Activated CD8-positive, alpha-beta memory T cell treated with anti-CD3 and anti-CD28 coated beads, Interleukin-2, amount 50 U/mL, for 1 hour (primary cell): ENCODE data around the gene RNF13.

Source experiments
- DNase-seq: peaks from one replicate; pipeline ENCODE4 v3.0.0-alpha.2; 2020; ENCODE audit errors: extremely low read depth

The RNF13 gene, protein sequence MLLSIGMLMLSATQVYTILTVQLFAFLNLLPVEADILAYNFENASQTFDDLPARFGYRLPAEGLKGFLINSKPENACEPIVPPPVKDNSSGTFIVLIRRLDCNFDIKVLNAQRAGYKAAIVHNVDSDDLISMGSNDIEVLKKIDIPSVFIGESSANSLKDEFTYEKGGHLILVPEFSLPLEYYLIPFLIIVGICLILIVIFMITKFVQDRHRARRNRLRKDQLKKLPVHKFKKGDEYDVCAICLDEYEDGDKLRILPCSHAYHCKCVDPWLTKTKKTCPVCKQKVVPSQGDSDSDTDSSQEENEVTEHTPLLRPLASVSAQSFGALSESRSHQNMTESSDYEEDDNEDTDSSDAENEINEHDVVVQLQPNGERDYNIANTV

DNA sequence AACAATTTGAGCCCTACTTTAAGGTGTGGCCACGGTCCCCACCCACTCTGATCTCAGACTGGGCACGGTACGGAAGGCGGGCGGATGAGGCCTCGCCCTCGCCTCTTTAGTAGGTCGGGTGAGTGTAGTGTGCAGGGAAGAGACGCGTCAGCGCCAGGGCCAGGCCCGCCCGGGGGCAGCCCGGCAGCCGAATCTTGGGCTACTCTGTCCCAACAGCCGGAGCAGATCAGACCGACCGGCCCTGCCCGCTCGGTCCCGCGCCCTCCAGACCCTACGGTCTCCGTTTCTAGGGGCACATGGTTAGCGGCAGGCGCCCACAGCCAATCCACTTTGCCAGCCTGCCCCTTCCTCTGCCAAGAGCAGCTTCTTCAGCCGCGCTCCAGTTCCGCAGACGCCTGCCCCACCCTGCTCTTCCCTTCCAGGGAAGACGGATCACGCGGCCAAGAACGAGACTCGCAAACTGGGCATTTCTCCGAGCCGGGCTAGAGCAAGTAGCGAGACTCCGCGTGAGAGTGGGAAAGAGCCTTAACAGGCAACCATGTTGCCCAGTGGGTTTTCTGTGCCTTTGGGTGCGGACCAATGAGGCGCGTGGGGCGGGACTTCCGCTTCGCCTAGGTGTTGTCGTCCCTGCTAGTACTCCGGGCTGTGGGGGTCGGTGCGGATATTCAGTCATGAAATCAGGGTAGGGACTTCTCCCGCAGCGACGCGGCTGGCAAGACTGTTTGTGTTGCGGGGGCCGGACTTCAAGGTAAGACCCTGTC lies at the start of gene RNF13:
Gene RNF13 (plus strand): TSS at position 610 of the 761 bp plus-strand sequence. CDS start 32,812 bp downstream, outside the sequence.
- peak; percentile 75 for DNase-seq

DNA sequence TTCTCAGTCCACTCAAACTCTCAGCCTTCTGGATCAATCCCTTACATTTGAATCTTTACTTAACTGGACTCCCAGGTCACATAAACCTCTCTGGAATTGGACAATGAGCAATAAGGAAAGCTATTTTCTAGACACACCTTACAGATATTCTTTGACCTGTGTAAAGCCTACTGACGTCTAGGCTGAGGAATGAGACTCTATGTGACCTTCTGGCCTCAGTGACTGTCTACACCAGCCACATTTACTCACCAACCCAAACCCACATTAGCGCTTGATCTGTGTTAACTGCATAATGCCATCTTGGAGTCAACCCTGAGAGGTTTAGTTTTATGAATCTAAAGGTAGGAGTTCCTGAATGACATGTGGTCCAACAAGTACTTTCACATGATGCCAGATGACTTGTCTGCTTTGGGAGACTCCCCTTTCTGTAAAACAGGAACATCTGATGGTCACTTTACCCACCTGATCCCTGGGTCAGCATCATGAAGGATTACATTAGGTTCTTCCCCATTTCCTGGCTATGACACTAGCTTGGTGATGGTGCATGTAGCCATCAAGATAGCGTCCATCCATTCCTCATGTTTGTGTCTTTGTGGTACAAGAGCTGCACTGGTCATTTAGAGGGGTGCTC lies 49.3 kb upstream of the RNF13 start:
- DNase-seq, result no peak

DNA sequence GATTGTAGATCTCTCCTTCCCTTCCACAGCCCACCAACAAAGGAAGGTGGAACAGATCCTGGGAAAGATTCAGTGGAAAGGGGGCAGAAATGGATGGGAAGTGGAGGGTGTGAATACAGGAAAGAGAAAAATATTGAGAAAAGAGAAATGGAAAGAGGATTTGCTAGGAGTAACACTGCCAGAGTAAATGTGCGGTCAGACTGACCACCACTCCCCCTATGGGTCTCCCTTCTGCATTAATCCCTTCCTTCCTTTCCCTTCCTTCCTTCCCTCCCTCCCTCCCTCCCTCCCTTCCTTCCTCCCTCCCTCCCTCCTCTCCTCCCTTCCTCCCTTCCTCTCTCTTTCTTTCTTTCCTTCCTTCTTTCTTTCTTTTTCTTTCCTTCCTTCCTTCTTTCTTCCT lies 48.7 kb upstream of the RNF13 start:
- DNase-seq, result no peak

DNA sequence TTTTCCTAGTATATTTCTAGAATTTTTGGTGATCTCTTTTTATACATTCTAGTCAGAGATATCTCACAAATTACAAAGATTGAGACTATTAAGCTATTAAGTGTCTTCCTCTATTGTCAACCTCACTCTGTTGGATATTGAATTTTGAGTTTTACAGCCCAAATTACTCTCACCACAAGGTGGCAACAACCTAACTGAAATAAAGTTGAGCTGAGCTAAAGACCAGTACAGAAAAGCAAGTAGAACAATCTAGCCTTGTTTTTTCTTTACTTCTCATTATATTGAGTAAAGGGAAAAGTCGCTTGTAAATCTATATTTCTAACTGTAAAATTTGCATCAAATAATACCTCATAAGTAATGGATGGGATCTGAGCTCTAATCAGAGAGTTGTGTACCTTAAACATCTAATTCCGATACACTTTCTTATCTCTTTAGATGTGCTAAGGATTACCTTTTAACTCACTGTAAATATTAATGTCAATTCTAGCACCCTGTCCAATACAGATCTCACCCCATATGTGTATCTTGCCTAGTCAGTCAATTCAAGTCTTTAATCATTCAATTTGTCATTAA lies 47.2 kb upstream of the RNF13 start:
- no peak for DNase-seq

DNA sequence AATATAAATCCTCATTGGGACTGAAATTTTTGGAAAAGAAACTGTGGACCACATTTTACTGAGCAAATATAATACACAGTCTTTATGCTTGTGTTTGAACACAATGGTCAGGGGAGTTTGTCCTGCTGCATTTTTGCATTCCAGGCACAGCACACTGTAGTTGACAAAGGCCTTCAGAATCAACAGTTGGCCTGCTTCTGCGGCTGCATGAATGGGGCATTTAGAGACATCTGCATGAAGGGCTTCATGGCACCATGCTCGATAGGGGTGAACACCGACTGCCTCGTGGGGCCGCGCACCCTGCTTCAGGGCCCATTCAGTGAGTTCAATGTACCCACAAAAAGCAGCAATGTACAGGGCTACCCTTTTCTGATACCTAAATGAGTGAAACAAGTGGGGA lies 45.3 kb upstream of the RNF13 start:
- DNase-seq, result no peak

DNA sequence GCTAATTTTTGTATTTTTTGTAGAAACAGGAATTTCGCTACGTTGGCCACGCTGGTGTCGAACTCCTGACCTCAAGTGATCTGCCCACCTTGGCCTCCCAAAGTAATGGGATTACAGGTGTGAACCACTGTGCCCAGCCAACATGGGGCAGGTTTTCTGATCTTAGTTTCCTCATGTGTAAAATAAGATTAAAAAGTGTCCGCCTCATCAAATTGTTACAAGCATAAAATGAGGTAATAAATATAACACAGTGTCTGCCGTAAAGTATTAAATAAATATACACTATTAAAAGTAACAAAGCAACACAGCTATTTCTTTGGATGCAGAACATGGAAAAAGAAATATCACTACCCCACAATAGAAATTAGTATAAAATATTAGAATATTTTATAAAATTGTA lies 44.3 kb upstream of the RNF13 start:
- no peak for DNase-seq

DNA sequence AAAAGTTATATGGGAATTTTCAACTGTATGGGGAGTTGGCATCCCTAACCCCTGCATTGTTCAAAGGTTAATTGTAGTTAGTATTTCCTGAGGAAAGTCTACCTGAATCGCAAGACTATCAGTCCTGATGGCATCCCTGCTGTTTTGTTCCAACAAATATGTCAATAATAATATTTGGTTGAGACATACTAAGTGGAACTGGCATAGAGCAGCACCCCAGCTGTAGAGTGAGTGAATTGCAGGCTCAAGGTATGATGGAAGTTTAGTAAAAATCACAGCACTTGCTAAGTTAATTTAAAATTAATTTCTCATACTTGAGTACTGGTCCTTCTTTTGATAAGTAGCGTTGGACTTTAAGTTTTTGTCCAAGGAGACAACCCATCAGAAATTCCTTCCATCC lies 42.8 kb upstream of the RNF13 start:
- no peak for DNase-seq

DNA sequence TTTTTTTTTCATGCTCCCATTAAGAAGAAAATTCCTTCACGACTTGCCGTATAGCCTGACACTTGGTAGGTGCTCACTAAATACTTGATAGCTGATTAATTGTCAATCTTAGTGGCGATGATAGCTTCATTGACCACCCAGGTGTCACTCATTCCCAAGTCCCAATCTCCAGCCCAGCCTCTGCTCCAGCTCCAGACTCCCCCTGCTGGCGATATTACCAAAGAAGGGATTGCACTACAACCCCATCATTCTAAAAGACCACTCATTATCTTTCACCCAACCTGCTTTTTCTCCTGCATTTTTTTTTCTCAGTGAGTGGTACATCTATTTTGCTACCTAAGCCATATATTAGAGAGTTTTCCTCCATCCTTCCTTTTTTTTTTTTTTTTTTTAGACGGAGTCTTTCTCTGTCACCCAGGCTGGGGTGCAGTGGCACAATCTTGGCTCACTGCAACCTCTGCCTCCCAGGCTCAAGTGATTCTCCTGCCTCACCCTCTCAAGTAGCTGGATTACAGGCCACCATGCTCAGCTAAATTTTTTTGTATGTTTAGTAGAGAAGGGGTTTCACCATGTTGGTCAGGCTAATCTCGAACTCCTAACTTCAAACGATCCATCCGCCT lies 41.3 kb upstream of the RNF13 start:
- no peak for DNase-seq

DNA sequence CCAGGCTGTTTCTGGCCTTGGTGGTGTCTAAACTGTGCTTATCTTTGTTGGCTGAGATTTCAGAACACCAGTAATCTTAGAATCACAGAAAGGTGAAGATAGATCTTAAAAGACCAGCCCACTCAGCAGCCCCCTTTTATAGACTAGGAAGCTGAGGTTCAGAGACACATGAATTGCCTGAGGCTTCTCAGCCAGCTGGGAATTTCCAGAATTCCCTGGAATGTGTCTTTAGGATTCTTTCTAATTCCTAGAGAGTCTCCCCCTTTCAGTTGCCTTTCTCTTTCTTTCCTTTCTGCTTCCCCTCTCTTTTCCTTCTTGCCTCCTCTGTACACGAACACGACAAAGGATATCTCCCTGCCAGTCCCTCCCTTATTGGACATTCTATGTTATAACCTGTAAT lies 40.2 kb upstream of the RNF13 start:
- DNase-seq, result no peak

DNA sequence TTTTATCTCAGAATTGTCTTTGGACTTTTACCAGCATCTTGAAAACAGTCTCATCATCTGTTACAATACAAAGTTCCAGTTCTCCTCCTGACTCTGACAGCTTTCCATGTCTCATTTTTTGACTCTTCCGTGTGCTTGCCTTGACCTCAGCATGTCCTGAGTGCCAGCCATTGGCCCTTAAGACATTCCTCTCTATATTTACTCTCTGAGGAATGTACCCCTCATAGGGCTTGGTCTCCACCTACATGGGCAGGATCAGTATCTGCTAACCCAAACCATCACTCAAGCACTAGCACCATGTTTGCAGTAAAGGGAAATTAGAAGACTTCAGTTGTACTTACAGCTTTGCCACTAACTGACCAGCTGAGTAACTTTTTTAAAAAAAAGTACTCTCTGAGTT lies 36.8 kb upstream of the RNF13 start:
- DNase-seq, result no peak

DNA sequence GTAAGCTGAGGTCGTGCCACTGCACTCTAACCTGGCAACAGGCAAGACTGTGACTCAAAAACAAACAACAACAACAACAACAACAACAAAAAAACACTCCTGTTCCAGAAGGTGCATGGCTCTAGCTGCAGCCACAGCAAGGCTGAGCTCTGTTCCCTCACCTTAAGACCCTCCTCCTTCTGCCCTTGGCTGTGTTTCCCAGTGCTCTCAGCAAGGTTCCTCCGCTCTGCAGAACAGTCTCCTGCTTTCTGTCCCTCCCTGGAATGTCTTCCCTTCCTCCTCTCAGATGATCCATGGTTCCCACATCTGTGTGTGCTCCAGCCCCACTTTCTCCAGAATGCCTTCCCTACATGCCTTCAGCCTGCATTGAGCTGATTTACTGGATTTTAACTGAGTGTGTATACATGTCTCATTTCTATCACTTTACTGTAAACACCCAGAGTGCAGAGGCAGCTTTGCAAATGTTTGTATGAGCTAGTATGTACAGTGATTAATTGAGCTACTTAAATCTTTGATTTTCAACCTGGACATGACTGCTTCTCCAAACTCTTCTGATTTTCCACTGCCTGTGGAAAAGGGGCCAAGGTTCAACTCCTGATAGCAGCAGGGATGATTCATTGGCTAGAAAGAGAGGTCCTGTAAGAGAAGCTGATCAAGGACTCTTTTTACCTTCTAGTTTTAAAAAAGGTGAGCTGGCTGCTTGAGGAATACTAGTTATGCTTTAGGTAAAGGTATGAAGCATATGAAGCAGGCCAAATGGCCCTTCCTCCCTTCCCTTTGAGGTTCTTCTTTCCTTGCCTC lies 35.4 kb upstream of the RNF13 start:
- DNase-seq, result no peak

DNA sequence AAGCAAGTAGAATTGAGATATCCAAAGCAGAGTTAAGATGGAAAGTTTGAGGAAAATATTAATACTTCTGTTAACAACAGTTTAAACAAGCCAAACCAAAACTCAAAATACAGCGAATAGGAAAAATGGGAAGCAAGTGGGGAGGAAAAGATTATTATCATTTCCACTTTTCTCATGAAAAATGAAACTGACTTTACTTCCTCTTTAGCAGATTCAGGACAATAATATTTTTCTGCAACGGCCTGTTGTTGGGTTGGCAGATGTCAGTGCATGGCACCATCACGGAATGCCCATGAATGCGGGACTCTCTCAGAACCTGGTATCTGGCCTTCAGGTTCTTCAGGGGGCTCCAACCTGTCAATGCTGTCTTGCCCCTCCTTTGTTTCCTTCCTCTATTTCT lies 31.8 kb upstream of the RNF13 start:
- DNase-seq, result no peak

DNA sequence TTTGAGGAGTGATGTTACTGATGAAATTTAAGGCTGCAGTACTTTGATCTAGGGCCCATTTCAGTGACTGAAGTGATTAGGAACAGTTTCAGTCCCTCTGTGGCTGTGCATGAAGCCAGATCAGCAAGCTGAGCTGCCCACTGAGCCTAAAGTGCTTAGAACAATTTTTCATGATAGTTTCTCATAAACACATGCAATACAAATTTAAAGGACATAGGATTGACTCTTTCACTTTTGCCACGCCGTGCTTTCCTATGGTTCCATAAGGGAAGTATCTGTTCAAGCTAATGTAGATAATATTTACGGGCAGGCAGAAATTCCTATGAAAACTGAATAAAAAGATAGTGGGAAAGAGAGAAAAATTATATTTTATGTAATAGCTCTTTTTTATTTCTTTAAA lies 31.3 kb upstream of the RNF13 start:
- DNase-seq, result no peak

DNA sequence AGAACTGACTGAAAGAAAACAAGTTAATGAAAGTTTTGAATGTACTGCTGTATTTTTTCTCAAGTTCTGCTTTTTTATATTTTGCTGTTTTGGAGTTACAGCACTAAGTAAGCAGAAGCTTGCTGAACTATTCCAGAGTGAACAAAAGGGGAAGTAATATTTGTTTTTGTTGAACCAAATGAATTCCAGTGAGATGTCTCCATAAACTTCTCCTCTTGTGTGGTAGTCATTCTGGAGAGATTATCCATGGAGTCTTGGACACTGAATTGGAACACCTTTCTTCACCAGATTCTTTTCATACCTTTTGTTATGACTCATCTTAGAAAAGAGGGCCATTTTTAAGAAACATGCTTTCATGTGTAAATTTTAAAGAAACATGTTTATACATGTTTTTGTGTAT lies 29.4 kb upstream of the RNF13 start:
- no peak for DNase-seq

DNA sequence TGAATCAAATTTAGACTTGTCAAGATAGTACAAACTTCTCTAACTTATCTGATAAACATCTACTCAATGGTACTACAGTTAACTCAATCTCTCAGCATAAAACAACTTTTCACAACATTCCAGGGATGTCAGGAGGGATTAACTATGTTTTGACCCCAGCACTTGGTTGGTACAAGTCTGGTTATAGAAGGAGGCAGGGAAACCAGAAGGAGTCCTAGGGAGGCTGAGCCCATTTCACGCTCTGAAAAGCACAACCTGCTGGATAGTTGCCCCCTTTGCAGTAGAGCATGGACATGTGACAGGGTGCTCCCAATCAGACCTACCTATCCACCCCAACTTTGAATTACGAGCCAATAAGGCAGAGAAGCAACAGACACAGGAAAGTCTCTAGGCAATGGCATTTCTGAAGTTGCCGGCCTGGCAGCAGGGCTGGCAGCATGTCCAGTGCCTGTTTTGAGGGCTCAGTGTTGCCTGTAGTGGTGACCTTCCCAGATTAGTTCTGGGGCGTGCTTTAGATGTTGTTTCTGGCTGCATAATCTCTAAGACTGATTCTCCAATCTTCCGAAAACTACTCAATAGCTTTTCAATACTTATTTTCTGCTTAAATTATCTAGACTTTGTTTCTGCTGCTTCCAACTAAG lies 28.8 kb upstream of the RNF13 start:
- no peak for DNase-seq

DNA sequence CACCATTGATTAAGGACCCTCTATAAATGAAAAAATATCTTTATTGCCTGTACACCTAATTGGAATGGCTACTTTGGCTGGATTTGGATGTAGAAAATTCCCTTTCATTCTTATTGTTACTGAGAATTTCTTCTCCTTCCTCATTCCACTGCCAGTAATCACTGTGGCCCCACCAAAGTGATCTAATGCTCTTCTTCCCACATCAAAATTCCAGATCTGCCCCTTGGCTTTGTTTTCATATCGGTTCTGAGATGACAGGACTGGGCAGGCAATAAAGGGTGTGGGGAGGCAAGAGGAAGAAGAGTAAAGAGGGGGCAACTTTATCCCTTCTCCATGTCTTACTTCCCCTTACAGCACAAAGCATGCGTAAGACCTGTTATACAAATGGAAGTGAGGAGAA lies 22.7 kb upstream of the RNF13 start:
- no peak for DNase-seq

DNA sequence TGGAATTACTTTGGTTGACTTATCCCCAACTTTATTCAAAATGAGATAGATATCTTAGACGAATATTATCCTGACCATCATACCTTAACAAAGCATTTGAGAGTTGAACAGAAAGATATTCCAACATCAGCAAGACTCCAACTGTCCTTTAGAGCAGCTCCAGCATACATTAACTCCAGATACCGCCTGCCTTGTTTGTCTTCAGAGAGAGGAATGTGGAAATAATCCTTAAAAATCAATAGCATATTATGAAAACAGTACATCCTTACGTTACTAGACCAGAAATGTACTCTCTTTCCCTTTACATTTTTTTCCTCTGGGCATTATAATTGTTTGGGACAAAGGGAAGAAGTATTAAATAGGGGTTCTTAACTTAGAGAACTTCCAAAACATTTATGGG lies 22.3 kb upstream of the RNF13 start:
- DNase-seq, result no peak

DNA sequence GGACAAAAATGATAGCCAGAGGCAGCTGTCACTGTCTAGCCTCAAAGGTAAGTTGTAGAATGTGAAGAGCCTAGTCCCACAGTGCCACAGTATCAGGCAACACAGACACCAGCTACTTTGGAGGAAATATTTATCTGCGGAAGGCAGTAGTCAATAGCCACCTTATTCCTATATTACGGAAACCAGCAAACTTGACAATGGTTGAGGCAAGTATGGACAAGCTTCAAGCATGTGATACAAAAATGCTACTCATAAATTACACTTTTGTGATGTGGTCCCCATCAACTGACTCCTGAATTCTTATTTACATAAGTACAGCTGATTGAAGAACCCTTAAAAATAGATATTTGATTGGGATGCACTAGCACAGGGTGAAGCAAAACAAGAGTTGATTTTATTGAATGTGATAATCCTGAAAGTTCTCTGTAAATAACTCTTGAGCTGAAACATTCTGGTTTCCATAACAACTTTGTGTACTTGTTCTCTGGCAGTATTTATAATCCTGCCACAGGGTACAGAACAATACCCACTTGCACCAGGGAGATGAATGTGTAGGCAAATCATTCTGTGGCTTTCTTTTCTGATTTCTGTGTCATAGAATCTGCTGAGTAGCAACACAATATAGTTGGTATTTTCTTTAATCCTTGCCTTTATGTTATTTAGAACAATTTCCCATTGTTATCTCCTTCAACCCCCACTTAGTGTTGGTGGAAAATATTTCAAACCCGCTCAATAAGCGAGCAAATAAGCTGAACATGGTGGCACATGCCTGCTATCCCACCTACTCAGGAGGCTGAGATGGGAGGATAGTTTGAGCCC lies 20.4 kb upstream of the RNF13 start, which contains the start of gene ANKUB1:
Gene ANKUB1 (minus strand): TSS at position 103 of the 819 bp plus-strand sequence. CDS start 188 bp downstream, outside the sequence.
- DNase-seq, result no peak

DNA sequence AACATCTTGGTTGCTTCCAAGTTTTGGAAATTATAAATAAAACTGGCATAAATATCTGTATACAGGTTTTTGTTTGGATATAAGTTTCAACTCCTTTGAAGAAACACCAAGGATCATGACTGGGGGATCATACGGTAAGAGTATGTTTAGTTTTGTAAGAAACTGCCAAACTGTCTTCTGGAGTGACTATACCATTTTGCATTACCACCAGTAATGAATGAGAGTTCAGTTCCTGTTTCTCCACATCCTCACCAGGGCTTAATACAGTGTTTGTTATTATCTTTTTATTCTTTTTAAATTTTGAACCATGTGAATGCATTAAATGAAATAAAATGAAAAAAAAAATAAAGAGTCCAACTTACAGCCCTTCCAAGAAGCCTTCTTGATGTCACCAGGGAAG lies 17.0 kb upstream of the RNF13 start:
- DNase-seq, result no peak

DNA sequence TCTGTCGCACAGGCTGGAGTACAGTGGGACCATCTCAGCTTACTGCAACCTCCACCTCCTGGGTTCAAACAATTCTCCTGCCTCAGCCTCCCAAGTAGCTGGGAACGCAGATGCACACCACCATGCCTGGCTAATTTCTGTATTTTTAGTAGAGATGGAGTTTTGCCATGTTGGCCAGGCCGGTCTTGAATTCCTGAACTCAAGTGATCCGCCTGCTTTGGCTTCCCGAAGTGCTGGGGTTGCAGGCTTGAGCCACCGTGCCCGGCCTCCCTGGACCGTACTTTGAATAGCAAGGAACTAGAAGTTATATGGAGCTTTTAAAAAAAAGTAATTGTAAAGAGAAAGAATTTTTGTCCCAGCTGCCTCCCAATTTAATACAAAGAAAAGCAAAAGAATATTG lies 12.3 kb upstream of the RNF13 start:
- no peak for DNase-seq
